Tibial artery (tissue), 4 donors: ENCODE data around the gene VAT1L.

ENCODE experiments used
- DNase-seq, 2 donors: peaks; one replicate each; pipeline ENCODE4 v3.0.0-alpha.2; 2019
- H3K27ac ChIP-seq, 2 donors: fragments of 200-600 bp; sonication (generic) in 1 of 2; 1 replicate in 1 of 2; 2 replicates in 1 of 2; pipeline ENCODE4 v1.5.1; 2018 to 2019; ENCODE audit warnings: mild to moderate bottlenecking in 1 of 2
- H3K27me3 ChIP-seq, 2 donors: fragments of 200-600 bp; sonication (generic) in 1 of 2; one replicate each; pipeline versions ENCODE4 v1.5.1 to v1.6.0; 2016 to 2019
- H3K36me3 ChIP-seq, 3 donors: fragments of 200-600 bp; sonication (generic) in 2 of 3; one replicate each; pipeline ENCODE4 v1.5.1; 2016 to 2019; ENCODE audit warnings: mild to moderate bottlenecking in 2 of 3
- H3K4me1 ChIP-seq, 4 donors: fragments of 200-600 bp; sonication (generic) in 2 of 4; 1 replicate in 3 of 4; 2 replicates in 1 of 4; pipeline ENCODE4 v1.5.1; 2016 to 2019
- H3K4me3 ChIP-seq, 2 donors: fragments of 200-600 bp; sonication (generic) in 1 of 2; 1 replicate in 1 of 2; 2 replicates in 1 of 2; pipeline ENCODE4 v1.5.1; 2018 to 2019; ENCODE audit warnings: mild to moderate bottlenecking in 2 of 2
- H3K9me3 ChIP-seq, 3 donors: fragments of 200-600 bp; sonication (generic) in 1 of 3; one replicate each; pipeline ENCODE4 v1.5.1; 2016 to 2019
- CTCF ChIP-seq, 2 experiments: fragments of 200-600 bp in 1 of 2; fragments of 450-650 bp in 1 of 2; IDR thresholded peaks; one replicate each; pipeline ENCODE4 v1.5.1; 2017 to 2019; ENCODE audit warnings: antibody characterized with exemption in 2 of 2, mild to moderate bottlenecking in 1 of 2, moderate library complexity in 1 of 2
- intact Hi-C: fragments of 100-400 bp; cut with DNase I; formaldehyde crosslinking; loops from one replicate; pipeline ENCODE4 v1.15.0; 2023; ENCODE audit warnings: low total_unique reads

Gene VAT1L

DNA sequence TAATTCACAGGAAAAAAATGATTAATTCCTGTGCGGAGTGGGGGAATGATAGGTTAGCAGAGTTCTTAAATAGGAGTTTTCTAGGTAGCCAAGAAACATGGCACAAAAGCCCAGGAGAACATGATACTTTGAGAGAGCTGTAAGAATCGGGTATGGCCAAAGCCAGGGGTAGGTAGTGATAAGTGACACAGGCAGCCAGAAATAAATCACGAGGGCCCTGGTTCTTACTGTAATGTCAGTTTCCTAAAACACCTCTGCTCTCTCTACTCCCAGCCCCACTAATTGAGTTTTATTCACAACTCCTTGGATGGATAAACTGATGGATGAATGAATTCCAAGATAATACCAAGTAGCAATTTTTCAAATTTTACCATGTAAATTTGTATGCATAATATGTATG is 54.1 kb downstream of the VAT1L start:
- no peak for TF ChIP-seq CTCF (IDR thresholded peaks at IDR 0.05)
- Histone ChIP-seq H3K4me3 (no peak overlapping the region), H3K36me3 (no peaks in the 10 kb centered on the region), H3K27me3 (no peaks in the 10 kb centered on the region), H3K27ac (no peak overlapping the region), H3K9me3 (no peaks in the 10 kb centered on the region), H3K4me1 (no peaks in the 10 kb centered on the region)
- intact Hi-C loops: no loop called here
- no peak for DNase-seq

DNA sequence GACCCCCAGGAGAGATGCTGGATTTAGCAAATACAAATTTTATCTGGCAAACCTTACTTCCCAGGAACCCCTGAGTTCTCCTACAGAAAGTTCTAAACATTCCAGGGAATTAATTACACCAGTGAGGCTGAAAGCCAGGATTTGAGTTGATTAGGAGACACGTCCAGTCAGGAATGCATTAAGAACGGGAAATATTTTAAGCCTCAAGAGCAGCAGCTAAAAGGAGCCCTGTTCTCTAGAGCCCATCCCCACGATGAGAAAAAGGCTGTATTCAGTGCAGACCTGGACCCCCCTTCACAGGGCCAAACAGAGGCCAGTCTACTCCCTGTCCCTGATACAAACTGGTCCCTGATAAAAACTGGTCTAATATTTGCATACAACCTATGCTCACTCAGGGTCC is 55.0 kb downstream of the VAT1L start:
- H3K27ac ChIP-seq: no peak overlapping the region
- no peak for TF ChIP-seq CTCF (IDR thresholded peaks at IDR 0.05)
- no peak overlapping the region for H3K4me3 ChIP-seq
- H3K4me1 ChIP-seq: no peaks in the 10 kb centered on the region
- no peak for DNase-seq
- H3K27me3 ChIP-seq: no peaks in the 10 kb centered on the region
- intact Hi-C loops: no loop called here
- no peaks in the 10 kb centered on the region for H3K36me3 ChIP-seq
- H3K9me3 ChIP-seq: no peaks in the 10 kb centered on the region

DNA sequence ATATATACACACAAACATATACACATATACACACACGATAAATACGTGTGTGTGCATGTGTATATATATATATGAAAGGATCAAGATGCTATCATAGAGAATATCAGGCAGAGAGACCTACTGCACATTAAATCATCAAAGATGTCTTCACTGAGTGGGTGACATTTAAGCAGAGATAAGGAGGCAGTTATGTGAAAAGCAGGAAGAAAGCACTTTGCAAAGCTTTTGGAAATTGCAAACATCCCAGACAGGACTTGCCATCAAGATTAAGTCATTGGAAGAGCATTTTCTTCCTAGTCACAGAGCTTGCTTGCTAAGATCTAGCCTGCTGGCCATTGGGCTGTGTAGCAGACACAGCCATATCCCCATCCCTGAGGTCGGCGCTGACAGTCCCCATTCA is 56.4 kb downstream of the VAT1L start:
- Histone ChIP-seq H3K4me1 (no peaks in the 10 kb centered on the region), H3K27me3 (no peaks in the 10 kb centered on the region), H3K36me3 (no peaks in the 10 kb centered on the region), H3K4me3 (no peak overlapping the region), H3K27ac (no peak overlapping the region), H3K9me3 (no peaks in the 10 kb centered on the region)
- TF ChIP-seq CTCF (IDR thresholded peaks at IDR 0.05): no peak
- no peak for DNase-seq
- intact Hi-C loops: no loop called here

DNA sequence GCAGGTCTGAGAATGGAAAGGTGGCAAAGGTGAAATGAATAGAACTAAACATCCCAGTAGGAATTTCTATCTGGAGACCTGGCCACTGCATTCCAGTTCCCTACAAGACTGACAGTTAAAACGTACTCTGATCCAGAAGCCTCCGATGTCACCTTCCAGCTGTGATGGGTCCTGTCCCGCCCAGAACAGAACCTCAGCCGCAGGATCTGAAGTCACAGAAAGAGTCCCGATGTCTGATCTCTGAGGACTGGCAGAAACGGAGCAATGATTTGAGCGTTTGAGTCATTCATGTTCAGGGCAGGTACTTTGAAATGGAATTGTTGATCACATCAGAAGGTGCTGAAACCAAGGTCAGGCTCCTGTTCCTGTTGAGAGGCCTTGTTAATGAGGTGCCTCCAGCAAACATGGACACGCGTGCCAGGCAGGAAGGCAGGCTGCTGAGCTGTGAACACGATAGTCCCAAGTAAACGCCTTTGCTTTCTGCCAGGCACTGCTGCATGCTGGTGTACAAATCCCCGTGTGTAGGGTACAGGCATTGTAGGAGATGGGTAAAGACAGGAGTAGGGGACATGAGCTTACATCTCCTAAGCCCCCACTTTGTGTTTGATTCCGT is 61.4 kb downstream of the VAT1L start:
- DNase-seq: no peak
- H3K4me3 ChIP-seq: no peak overlapping the region
- no peaks in the 10 kb centered on the region for H3K27me3 ChIP-seq
- no peak for TF ChIP-seq CTCF (IDR thresholded peaks at IDR 0.05)
- intact Hi-C loops: no loop called here
- H3K36me3 ChIP-seq: no peaks in the 10 kb centered on the region
- no peak overlapping the region for H3K27ac ChIP-seq
- H3K9me3 ChIP-seq: no peaks in the 10 kb centered on the region
- no peaks in the 10 kb centered on the region for H3K4me1 ChIP-seq

- Histone ChIP-seq H3K27ac (no peak overlapping the region), H3K27me3 (no peaks in the 10 kb centered on the region), H3K4me1 (no peaks in the 10 kb centered on the region), H3K4me3 (no peak overlapping the region), H3K36me3 (no peaks in the 10 kb centered on the region), H3K9me3 (no peaks in the 10 kb centered on the region)
- TF ChIP-seq CTCF (IDR thresholded peaks at IDR 0.05): no peak
- no peak for DNase-seq
- intact Hi-C loops: no loop called here
Measured at GRCh38 chr16:77850636-77851333, 62.4 kb downstream of the VAT1L start.
